MCF 10A (cell line): ENCODE data around the gene CCNY. TPM values are rescaled to one million over a fixed set of nuclear protein-coding genes. Genes with fewer than 3 reads are reported as not detected.
A peak's percentile ranks its signal among the peaks of the same experiment; 100 is the strongest.

Source experiments
- BruUV-seq: library from RNA; stranded (reverse); fragments of 400-500 nt; replicated peaks from 2 replicates; lab custom pipeline; 2021; lab: Mats Ljungman, UMichigan
- CTCF ChIA-PET: fragments of 300-600 bp; sonication (Branson Sonifier 250); formaldehyde crosslinking; extraction: SDS; loops from one replicate; lab custom pipeline; 2021; ENCODE audit warnings: antibody characterized with exemption, inconsistent platforms; lab: Yijun Ruan, JAX
- POLR2A ChIA-PET: fragments of 300-600, 350-650 bp; sonication (Branson Sonifier 250); formaldehyde crosslinking; extraction: SDS; loops from one replicate; lab custom pipeline; 2020; ENCODE audit warnings: antibody characterized with exemption, inconsistent platforms; lab: Yijun Ruan, JAX
- DNase-seq: peaks from one replicate; pipeline ENCODE4 v3.0.0-alpha.2; 2018; ENCODE audit not compliant: unreplicated experiment
- H3K27ac Mint-ChIP-seq: one replicate; pipeline ENCODE4 v1.8.0; 2022; ENCODE audit warnings: mild to moderate bottlenecking, low read depth, mixed read lengths; ENCODE audit not compliant: unreplicated experiment
- H3K27me3 Mint-ChIP-seq: one replicate; pipeline ENCODE4 v1.8.0; 2022; ENCODE audit warnings: mixed read lengths; ENCODE audit not compliant: insufficient read depth, unreplicated experiment
- H3K36me3 Mint-ChIP-seq: one replicate; pipeline ENCODE4 v1.8.0; 2022; ENCODE audit warnings: mild to moderate bottlenecking, moderate library complexity, mixed read lengths; ENCODE audit not compliant: insufficient read depth, unreplicated experiment
- H3K4me1 Mint-ChIP-seq: one replicate; pipeline ENCODE4 v1.8.0; 2022; ENCODE audit warnings: mixed read lengths; ENCODE audit not compliant: insufficient read depth, unreplicated experiment
- H3K4me3 Mint-ChIP-seq: one replicate; pipeline ENCODE4 v1.8.0; 2022; ENCODE audit warnings: mild to moderate bottlenecking, moderate library complexity, mixed read lengths; ENCODE audit not compliant: unreplicated experiment
- H3K9me3 Mint-ChIP-seq: one replicate; pipeline ENCODE4 v1.8.0; 2022; ENCODE audit warnings: mixed read lengths; ENCODE audit not compliant: unreplicated experiment
- intact Hi-C: fragments of 100-400 bp; cut with micrococcal nuclease; formaldehyde crosslinking; loops from 2 replicates; pipeline ENCODE4 v1.14.1; 2022
- total RNA-seq: library from RNA; stranded (reverse); gene quantifications from 2 replicates; pipeline ENCODE4 v1.2.3, GENCODE V29; 2022
- TF ChIP-seq, protein P1 (sequence below): fragments of 200-600 bp; IDR thresholded peaks from one replicate; pipeline ENCODE4 v1.8.0; 2022; ENCODE audit warnings: antibody characterized with exemption, mild to moderate bottlenecking; ENCODE audit not compliant: unreplicated experiment

The CCNY gene
- total RNA-seq, 1 experiment from 2014 or later = 68.9 TPM

DNA sequence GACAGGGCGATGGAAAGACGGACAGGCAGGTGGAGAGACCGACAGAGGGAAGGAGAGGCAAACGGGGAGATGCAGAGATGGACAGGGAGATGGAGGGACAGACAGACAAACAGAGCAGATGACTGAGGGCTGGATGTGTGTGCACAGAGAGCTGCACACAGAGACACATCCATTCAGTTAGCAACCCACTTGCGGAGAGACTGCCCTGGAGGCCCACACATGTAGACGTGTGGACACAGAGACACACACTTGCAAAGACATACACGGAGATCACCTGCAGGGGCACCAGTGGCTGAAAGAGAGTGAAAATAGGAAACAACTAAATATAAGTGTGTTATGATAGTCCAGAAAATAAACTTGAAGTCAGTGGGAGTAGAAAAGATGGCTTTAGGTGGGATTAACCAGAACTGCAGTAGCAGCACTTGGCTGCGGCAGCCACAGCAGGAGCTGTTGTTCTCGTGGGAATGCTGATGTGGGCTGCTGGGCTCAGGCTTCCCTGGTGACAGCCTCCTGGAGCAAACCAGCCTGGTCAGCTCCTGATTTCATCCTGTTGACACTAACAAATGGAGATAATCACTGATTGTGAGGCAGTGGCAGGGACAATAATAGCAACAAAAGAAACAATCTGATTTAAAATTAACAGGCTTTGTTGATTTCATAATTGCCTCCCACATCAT, 134.1 kb downstream of the CCNY start:
- CTCF ChIA-PET = no interaction called here
- H3K4me1 Mint-ChIP-seq = peaks cover 16% of the 10 kb centered on the region
- no peaks in the 10 kb centered on the region for H3K27me3 Mint-ChIP-seq
- POLR2A ChIA-PET = interaction anchor here (1.0 kb wide), 1 partner anchor 48 kb away, joined by 3 read pairs; no protein-coding TSS in a partner anchor
- intact Hi-C loops = no loop called here
- TF ChIP-seq, protein P1, sequence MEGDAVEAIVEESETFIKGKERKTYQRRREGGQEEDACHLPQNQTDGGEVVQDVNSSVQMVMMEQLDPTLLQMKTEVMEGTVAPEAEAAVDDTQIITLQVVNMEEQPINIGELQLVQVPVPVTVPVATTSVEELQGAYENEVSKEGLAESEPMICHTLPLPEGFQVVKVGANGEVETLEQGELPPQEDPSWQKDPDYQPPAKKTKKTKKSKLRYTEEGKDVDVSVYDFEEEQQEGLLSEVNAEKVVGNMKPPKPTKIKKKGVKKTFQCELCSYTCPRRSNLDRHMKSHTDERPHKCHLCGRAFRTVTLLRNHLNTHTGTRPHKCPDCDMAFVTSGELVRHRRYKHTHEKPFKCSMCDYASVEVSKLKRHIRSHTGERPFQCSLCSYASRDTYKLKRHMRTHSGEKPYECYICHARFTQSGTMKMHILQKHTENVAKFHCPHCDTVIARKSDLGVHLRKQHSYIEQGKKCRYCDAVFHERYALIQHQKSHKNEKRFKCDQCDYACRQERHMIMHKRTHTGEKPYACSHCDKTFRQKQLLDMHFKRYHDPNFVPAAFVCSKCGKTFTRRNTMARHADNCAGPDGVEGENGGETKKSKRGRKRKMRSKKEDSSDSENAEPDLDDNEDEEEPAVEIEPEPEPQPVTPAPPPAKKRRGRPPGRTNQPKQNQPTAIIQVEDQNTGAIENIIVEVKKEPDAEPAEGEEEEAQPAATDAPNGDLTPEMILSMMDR = no peak
- H3K4me3 Mint-ChIP-seq = no peak overlapping the region
- no peaks in the 10 kb centered on the region for H3K9me3 Mint-ChIP-seq
- no peaks in the 10 kb centered on the region for H3K36me3 Mint-ChIP-seq
- no peak for DNase-seq
- peak overlapping the region; percentile 2 for H3K27ac Mint-ChIP-seq
- BruUV-seq = no TSS peak

DNA sequence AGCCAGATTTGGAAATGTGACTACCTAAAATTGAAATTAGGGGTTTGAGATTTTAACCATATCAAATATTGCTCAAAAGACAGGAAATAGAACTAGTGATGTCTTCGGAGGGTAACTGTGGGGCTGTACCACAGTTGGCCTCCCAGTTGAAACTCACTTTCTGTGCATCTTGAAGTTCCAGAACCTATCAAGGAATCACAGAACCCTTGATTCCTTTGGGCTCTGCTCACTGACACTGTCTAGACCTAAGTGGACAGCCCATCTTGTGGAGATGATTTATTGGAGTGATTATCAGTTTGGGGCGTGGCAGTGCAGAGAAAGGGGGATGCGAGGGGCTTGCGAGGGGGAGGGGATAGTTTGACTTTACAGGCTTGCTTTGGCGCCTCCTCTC, 134.6 kb downstream of the CCNY start:
- DNase-seq = no peak
- no peaks in the 10 kb centered on the region for H3K9me3 Mint-ChIP-seq
- no peak overlapping the region for H3K4me3 Mint-ChIP-seq
- ChIA-PET POLR2A (interaction anchor here (1.0 kb wide), 1 partner anchor 48 kb away, joined by 3 read pairs; no protein-coding TSS in a partner anchor), CTCF (no interaction called here)
- H3K27ac Mint-ChIP-seq = peak overlapping the region; percentile 2
- BruUV-seq = no TSS peak
- peaks cover 16% of the 10 kb centered on the region for H3K4me1 Mint-ChIP-seq
- no peaks in the 10 kb centered on the region for H3K36me3 Mint-ChIP-seq
- intact Hi-C loops = no loop called here
- TF ChIP-seq, protein P1 = no peak
- no peaks in the 10 kb centered on the region for H3K27me3 Mint-ChIP-seq

DNA sequence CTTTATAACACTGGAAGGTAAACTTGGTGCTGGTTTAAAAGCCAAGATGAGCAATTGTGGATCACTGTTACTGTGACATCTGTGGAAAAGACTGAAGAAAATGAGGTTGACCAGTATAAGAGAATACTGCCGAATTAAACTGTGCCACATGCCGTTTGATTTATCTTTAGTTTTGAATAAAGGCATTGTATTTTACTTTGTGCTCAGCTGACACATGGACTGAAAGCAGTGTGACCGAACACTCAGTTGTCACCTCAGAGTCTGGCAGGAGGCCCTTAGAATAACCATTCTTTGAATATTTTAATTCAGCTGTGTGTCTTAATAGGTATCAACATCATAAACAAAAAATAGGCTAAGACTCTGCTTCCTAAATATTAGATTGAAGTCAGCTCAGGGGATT, 135.1 kb downstream of the CCNY start:
- POLR2A ChIA-PET = interaction anchor here (1.0 kb wide), 1 partner anchor 49 kb away, joined by 3 read pairs; no protein-coding TSS in a partner anchor
- no peaks in the 10 kb centered on the region for H3K27me3 Mint-ChIP-seq
- BruUV-seq = no TSS peak

DNA sequence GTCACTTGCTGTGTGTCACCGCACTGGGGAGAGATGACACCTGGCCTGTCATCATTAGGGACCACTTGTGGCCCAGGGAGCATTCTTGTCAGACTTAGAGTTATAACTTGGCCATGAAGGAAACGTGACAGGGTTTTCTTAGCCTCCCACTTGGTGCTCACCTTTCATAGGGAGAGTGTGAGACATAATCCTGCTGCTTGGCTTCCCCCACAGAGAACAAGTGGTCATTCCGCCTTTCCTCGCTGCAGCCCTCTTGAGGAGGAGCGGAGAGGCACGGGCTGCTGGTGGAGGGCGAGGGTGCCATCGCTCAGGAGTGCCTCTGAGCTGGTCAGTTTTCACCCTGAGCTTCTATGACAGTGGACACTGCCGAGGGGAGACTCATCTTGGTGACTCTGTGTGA, 143.8 kb downstream of the CCNY start:
- ChIA-PET POLR2A (no interaction called here), CTCF (no interaction called here)
- H3K9me3 Mint-ChIP-seq = no peaks in the 10 kb centered on the region
- BruUV-seq = no TSS peak
- H3K27ac Mint-ChIP-seq = no peak overlapping the region
- DNase-seq = no peak
- H3K4me3 Mint-ChIP-seq = no peak overlapping the region
- peaks cover 7% of the 10 kb centered on the region for H3K4me1 Mint-ChIP-seq
- TF ChIP-seq, protein P1 = no peak
- intact Hi-C loops = no loop called here
- H3K27me3 Mint-ChIP-seq = no peaks in the 10 kb centered on the region
- no peaks in the 10 kb centered on the region for H3K36me3 Mint-ChIP-seq

More for the DNA sequence above, 135.1 kb downstream of the CCNY start:
- TF ChIP-seq, protein P1 = no peak
- Mint-ChIP-seq H3K36me3 (no peaks in the 10 kb centered on the region), H3K4me1 (peaks cover 16% of the 10 kb centered on the region), H3K27ac (no peak overlapping the region), H3K4me3 (no peak overlapping the region), H3K9me3 (no peaks in the 10 kb centered on the region)
- no peak for DNase-seq
- CTCF ChIA-PET = interaction anchor here (0.9 kb wide), 1 partner anchor 15 kb away, joined by 3 read pairs; no protein-coding TSS in a partner anchor
- intact Hi-C loops = no loop called here
